HG03460 (cell line): ENCODE data around the gene MCEMP1.

Experiments
- ATAC-seq: cut with Tn5 transposase; IDR thresholded peaks from one replicate; pipeline ENCODE4 v1.9.1; 2021; ENCODE audit not compliant: unreplicated experiment

Gene MCEMP1

DNA sequence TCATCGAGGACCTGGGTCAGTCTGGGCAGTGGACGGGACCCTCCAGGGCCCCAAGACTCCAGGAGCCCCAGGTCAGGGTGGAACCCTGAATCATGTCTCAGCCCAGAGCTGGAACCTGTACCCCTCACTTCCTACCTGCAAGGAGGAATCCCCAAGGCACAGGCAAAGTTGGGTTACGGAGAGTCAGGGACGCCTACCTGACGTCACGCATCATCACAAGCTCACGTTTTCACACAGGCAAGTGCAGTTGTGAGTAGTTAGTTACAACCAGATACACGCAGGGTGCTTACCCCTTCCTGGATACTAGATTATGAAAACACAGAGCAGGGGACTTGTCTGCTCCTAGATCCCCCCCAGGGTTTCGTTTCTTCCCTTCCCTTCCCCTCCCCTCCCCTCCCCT, 6.1 kb upstream of the MCEMP1 start:
- ATAC-seq, result no peak

DNA sequence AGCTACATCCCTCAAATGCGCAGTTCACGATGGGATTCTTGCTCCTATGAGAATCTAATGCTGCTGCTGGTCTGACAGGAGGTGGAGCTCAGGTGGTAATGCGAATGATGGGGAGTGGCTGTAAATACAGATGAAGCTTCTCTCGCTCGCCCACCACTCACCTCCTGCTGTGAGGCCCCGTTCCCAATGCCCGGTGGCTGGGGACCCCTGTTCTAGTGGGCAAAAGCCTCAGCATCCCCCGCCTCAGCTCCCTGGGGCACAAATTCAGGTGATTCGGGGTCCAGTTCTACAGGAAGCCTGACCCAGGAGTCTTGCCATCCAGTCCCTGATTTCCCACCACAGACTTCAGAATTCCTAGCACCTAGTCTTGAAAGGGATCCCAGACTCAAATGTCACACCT, 4.4 kb upstream of the MCEMP1 start:
- no peak for ATAC-seq

DNA sequence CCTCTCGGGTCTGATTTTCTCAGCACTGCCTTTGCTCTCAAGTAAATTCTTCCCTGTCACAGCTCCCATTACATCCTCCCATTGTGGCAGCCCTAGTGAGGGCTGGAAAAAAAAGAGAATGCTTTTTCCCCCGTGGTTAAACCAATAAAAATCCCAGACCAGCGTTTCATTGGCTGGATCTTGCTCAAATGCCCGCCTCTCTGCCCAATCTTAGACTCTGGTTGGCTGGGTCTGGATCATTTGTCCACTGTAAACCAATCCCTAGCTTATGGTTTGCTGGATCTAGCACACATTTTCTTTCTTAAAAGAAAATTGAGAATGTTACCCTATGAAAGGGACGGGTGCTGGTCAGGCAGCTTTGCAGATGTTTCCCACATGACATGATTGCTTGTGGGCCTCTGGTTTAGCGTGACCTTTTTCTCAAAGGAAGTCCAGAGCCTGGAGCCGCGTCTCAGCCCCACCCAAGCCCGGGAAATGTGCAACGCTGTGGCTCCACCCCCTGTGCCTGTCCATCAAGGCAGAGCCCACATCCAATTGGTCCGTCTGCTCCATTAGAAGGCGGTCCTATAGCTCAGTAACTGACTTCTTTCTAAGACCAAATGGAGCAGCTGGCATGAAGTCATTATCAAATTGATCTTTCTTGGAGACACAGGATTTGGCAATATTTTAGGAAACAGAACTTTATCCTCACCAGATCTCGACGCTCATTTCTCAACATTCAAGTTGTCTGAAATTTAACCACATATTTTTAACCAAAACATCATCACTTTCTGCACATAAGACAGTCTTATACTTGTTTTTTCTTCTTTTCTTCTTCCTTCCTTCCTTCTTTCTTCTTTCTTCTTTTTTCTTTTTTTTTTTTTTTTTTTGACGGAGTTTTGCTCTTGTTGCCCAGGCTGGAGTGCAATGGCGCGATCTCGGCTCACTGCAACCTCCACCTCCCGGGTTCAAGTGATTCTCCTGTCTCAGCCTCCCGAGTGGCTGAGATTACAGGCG, 2.6 kb upstream of the MCEMP1 start:
- no peak for ATAC-seq

- ATAC-seq, result no peak
Measured at GRCh38 chr19:7676376-7676775, 514 bp upstream of the MCEMP1 start.

GRCh38 chr19:7677669-7678311, 900 bp downstream of the MCEMP1 start:
- ATAC-seq, result no peak

GRCh38 chr19:7678971-7679751, 2.3 kb downstream of the MCEMP1 start:
- ATAC-seq, result no peak

DNA sequence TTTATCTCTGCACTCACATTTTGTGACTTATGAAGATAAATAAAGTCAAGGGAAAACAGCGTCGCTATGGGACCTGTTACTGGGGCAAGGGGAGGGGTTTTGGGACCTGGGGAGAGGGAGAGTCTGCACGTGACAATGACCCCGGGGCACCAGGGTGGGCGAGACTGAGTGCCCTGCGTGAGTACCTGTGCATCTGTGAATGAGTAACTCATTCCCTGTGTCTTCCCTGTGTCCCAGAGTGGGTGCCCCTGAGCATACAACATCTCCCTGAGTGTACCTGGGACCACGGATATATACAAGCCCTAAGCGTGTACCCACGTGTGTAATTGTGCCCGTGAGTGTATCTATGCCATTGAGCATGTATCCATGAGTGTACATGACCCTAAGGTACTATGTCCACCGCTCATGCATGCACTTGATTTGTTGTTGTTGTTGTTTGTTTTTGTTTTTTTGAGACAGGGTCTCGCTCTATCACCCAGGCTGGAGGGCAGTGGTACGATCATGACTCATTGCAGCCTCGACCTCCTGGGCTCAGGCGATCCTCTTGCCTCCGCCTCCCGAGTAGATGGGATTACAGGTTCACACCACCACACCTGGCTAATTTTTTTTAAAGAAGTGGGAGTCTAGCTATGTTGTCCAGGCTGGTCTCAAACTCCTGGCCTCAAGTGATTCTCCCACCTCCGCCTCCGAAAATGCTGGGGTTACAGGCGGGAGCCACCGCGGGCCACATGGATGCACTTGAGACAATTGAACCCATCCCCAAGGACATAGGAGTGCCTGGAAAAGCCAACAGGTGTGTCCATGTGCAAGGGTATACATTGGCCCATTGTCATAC, 3.1 kb downstream of the MCEMP1 start:
- no peak for ATAC-seq

DNA sequence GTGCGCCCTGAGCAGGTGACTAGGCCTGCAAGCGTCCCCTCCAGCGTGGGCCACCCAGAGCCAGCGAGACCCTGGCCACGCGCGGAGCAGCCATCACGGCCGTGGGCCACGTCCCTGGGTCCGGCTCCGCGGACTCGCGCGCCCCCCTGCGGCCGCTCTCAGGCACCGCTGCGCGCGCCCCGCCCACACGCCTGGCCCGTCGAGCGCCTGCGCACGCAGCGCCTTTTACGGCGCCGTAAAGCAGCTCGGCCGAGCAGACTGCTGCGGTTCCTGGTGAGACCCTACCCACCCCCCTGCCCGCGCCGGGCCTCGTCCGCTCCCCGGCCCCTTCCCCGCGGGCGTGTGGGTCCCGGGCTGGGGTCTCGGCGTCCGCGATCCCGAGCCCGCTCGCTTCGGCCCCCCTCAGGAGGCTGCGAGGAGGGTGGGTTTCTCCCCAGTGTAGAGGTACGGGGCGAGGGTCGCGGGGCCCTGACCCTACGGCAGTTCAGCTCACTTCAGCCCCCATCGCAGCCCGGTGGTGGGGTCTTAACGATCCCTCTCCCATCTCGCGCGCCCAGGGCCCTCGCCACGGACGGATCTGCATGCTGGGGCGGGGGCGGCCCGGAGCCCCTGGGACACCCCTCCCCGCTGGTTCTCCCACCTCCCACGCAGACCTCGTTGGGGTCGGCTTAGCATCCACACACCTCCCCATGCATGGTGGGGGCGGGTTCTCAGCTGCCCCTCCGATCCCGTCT, 3.9 kb downstream of the MCEMP1 start, which contains the start of gene TRAPPC5:
Gene TRAPPC5 (plus strand): TSS at position 228 of the 734 bp plus-strand sequence. CDS start 1,421 bp downstream, outside the sequence.
- peak; percentile 43 for ATAC-seq

GRCh38 chr19:7681340-7682174, 4.7 kb downstream of the MCEMP1 start:
- ATAC-seq, result no peak

GRCh38 chr19:7682175-7682855, 5.4 kb downstream of the MCEMP1 start:
- ATAC-seq, result no peak

GRCh38 chr19:7685546-7686445, 8.9 kb downstream of the MCEMP1 start:
- no peak for ATAC-seq

- no peak for ATAC-seq
Measured at GRCh38 chr19:7687177-7687576, 10.3 kb downstream of the MCEMP1 start.

DNA sequence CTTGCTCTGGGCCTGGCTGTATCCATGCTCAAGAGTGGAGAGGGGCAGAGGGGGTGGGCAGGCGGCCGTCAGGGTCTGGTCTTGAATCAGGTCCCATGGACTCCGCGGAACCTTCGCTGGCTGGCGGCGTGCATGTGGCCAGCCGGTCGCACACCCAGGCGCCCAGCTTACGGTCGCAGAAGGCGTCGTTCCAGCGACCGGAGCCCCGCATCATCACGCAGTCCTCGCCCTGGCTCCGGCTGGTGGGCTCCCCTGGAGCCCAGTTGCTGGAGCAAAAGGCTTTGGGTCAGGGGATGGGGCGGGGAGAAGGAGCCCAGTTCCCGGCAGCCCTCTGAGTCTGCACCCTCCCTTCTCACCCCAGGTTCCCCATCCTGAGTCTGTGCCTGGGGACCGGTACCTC, 12.3 kb downstream of the MCEMP1 start:
- no peak for ATAC-seq

DNA sequence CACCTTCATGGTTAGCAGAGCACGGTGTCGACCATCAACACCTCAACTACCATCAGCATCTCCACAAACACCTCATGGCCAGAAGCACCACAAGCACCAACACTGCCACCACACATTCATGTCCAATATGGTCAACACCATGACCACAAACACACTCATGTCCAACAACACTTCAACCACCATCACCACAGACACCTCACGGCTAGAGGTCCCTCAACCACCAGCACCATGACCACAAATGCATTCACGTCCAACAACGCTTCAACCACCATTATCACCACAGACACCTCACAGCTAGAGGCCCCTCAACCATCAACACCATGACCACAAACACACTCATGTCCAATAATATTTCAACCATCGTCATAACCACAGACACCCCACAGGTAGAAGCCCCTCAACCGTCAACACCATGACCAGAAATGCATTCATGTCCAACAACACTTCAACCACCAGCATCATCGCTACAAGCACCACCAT, 13.9 kb downstream of the MCEMP1 start:
- ATAC-seq, result no peak

DNA sequence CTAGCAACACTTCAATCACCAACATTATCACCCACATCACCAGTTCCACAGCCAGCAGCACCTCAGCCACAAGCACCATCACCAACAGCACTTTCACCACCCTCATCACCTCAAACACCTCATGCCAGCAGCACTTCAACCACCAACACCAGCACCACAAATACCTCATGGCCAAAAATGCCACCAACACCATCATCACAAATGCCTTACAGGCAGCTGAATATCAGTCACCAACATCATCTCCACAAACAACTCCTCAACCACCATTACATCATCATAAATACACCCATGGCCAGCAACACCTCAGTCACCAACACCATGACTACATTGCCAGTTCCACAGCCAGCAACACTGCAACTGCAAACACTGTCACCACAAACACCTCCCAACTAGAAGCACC, 14.6 kb downstream of the MCEMP1 start:
- ATAC-seq, result no peak

DNA sequence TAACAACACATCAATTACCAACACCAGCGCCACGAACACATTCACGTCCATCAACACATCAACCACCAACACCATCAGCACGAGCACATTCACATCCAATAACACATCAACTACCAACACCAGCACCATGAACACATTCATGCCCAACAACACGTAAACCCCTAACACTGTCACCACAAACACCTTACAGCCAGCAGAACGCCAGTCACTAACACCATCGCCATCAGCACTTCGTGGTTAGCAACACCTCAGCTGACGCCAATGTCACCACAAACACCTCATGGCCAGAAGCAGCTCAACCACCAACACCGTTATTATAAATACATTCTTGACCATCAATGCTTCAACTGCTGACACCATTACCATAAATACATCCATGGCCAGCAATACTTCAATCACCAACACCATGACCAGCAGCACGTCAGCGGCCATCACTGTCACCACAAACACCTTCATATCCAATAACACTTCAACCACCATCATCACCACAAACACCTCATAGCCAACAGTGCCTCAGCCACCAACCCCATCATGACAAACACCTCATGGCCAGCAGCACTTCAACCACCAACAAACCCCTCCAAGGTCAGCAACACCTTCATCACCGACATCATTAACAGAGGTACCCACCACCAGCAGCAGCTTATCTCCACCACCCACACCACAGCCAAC, 15.7 kb downstream of the MCEMP1 start:
- ATAC-seq, result no peak

GRCh38 chr19:7694499-7694898, 17.6 kb downstream of the MCEMP1 start:
- ATAC-seq, result no peak
